DND-41 (cell line): ENCODE results near the gene ELL.

Experiments
- ATAC-seq: fragments of 200-7000 bp; cut with Tn5 transposase; 3 replicates; pipeline ENCODE4 v1.9.1; 2021; ENCODE audit warnings: low read depth; ENCODE audit not compliant: insufficient read depth
- DNase-seq: peaks from one replicate; pipeline ENCODE4 v3.0.0-alpha.2; 2020
- H2AFZ ChIP-seq: 2 replicates; pipeline ENCODE4 v1.6.0; 2012; ENCODE audit warnings: low read depth, low read length
- H3K27ac ChIP-seq: 2 replicates; pipeline ENCODE4 v1.5.1; 2012; ENCODE audit warnings: low read length, inconsistent platforms
- H3K27me3 ChIP-seq: fragments of 200-600 bp; sonication (generic); 2 replicates; pipeline ENCODE4 v1.6.0; 2012; ENCODE audit warnings: low read length, mild to moderate bottlenecking, inconsistent platforms; ENCODE audit not compliant: insufficient read depth, poor library complexity
- H3K36me3 ChIP-seq: 2 replicates; pipeline ENCODE4 v1.5.1; 2012; ENCODE audit warnings: low read length, inconsistent platforms; ENCODE audit not compliant: insufficient read depth
- H3K4me1 ChIP-seq: 2 replicates; pipeline ENCODE4 v1.5.1; 2012; ENCODE audit warnings: mild to moderate bottlenecking, low read length; ENCODE audit not compliant: insufficient read depth
- H3K4me2 ChIP-seq: 2 replicates; pipeline ENCODE4 v1.6.0; 2012; ENCODE audit warnings: mild to moderate bottlenecking, moderate library complexity, low read length, inconsistent platforms; ENCODE audit not compliant: insufficient read depth
- H3K4me3 ChIP-seq, 2 experiments: fragments of 200-600 bp in 1 of 2; shearing (Covaris generic) in 1 of 2; 2 replicates each; pipeline ENCODE4 v1.5.1; 2012 to 2016; ENCODE audit warnings: inconsistent platforms in 2 of 2, low read length in 2 of 2, mild to moderate bottlenecking in 2 of 2, low read depth in 1 of 2, moderate library complexity in 1 of 2
- H3K79me2 ChIP-seq: 2 replicates; pipeline ENCODE4 v1.6.0; 2012; ENCODE audit warnings: low read length, inconsistent platforms; ENCODE audit not compliant: insufficient read depth
- H3K9ac ChIP-seq: 2 replicates; pipeline ENCODE4 v1.6.0; 2012; ENCODE audit warnings: low read depth, mild to moderate bottlenecking, inconsistent platforms, low read length, moderate library complexity
- H3K9me3 ChIP-seq: 2 replicates; pipeline ENCODE4 v1.5.1; 2012; ENCODE audit warnings: low read length, moderate library complexity, mild to moderate bottlenecking, inconsistent platforms; ENCODE audit not compliant: insufficient read depth, severe bottlenecking
- H4K20me1 ChIP-seq: 2 replicates; pipeline ENCODE4 v1.6.0; 2012; ENCODE audit warnings: low read length; ENCODE audit not compliant: insufficient read depth
- CTCF ChIP-seq: IDR thresholded peaks from 2 replicates; pipeline ENCODE4 v1.5.1; 2012; ENCODE audit warnings: borderline replicate concordance, low read length, moderate library complexity, mild to moderate bottlenecking; ENCODE audit not compliant: poor library complexity, severe bottlenecking; ENCODE audit errors: extremely low read depth
- EZH2 ChIP-seq: IDR thresholded peaks from 3 replicates; pipeline ENCODE4 v1.6.1; 2012; ENCODE audit warnings: borderline replicate concordance, low read depth, mild to moderate bottlenecking, moderate library complexity, low read length, inconsistent platforms; ENCODE audit not compliant: severe bottlenecking

The ELL gene

GRCh38 chr19:18434411-18435175 lies 87.3 kb downstream of the ELL start:
- DNase-seq (no peak), ATAC-seq (no peak)
- Histone ChIP-seq H3K9ac (no peak overlapping the region), H3K4me2 (no peak overlapping the region), H3K27me3 (no peaks in the 10 kb centered on the region), H3K27ac (no peak overlapping the region), H3K4me1 (peaks cover 31% of the 10 kb centered on the region), H3K4me3 (no peak overlapping the region), H3K36me3 (peaks cover 27% of the 10 kb centered on the region), H3K9me3 (no peaks in the 10 kb centered on the region), H4K20me1 (peaks cover 34% of the 10 kb centered on the region), H2AFZ (no peak overlapping the region), H3K79me2 (peaks cover 12% of the 10 kb centered on the region)
- TF ChIP-seq EZH2 (no peak), CTCF (no peak)

GRCh38 chr19:18433735-18434398 lies 88.0 kb downstream of the ELL start:
- Histone ChIP-seq H3K27me3 (no peaks in the 10 kb centered on the region), H2AFZ (no peak overlapping the region), H3K79me2 (peaks cover 13% of the 10 kb centered on the region), H3K4me3 (no peak overlapping the region), H3K9me3 (no peaks in the 10 kb centered on the region), H4K20me1 (peaks cover 39% of the 10 kb centered on the region), H3K9ac (no peak overlapping the region), H3K27ac (no peak overlapping the region), H3K4me2 (no peak overlapping the region), H3K4me1 (peaks cover 38% of the 10 kb centered on the region), H3K36me3 (peaks cover 27% of the 10 kb centered on the region)
- DNase-seq, result no peak
- ATAC-seq, result no peak
- no peak for TF ChIP-seq CTCF
- no peak for TF ChIP-seq EZH2

DNA sequence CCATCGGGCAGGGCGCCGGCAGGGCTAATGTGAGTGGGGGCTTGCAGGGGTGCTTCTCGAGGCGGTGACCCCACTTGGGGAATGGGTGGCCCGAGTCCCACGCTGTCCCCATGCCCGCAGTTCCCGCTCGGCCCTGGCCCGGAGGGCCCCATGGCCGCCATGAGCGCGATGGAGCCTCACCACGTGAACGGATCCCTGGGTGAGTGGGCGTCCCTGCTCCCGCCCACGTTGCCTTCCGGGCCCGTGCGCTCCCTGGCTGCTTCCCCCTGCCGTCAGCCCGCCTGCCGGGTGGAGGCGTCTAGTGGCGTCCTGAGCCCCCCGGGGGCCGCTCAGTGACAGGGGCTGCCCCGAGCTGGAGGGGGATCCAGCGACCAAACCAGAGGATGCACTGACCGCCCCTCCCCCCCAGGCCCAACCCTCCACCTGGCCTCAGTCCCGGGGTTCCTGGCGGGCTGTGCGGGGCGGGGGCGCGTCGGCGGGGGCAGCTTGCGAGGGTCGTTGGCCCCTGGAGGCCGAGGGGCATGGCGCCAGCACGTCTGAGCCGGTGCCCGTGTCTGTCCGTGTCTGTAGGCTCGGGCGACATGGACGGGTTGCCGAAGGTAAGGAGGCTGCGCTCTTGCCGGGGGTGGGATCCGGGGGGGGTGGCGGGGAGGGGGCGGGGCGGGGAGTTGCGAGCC lies 88.7 kb downstream of the ELL start:
- Histone ChIP-seq H2AFZ (no peak overlapping the region), H3K36me3 (peaks cover 27% of the 10 kb centered on the region), H3K79me2 (peaks cover 13% of the 10 kb centered on the region), H3K4me1 (peaks cover 45% of the 10 kb centered on the region), H3K4me2 (no peak overlapping the region), H3K27me3 (no peaks in the 10 kb centered on the region), H3K4me3 (no peak overlapping the region), H3K9ac (no peak overlapping the region), H4K20me1 (peaks cover 46% of the 10 kb centered on the region), H3K27ac (no peak overlapping the region), H3K9me3 (no peaks in the 10 kb centered on the region)
- no peak for TF ChIP-seq EZH2
- TF ChIP-seq CTCF, result no peak
- no peak for ATAC-seq
- no peak for DNase-seq
